ENCODE data around the gene RPL10. TPM values are rescaled to one million over a fixed set of nuclear protein-coding genes. Genes with fewer than 3 reads are reported as not detected.

Gene RPL10
- total RNA-seq, 1 experiment from 2014 or later: 3,401 TPM

DNA sequence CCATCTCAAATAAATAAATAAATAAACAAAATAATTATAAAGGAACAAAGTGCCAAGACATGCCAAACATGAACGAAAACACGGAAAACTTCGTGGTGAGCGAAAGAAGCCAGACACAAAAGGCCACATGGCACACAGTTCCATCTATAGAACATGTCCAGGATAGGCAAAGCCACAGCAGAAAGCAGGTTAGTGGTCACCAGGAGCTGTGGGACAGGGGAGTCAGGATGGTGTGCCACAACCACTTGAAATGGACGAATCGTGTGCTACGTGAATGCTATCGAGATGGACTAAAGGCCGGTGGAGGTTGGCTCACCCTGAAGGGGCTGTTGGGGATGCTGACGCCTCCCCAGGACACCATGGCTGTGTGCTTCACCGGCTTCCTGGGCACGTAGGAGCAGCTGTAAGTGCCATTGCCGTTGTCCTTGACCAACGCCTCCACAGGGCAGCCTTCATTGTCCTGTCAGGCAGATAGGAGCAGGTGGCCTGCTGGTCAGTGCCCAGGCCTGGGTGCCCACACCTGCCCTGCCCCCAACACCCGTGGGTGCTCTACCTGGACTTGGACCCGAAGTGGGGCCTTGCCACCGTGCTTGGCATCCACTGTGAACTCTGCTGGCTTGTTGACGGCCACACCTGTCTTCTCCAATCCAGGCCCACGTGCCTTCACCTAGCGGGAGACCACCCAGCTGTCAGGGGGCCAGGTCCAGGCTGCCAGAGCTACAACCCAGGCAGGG lies 34.3 kb upstream of the RPL10 start:
- BruUV-seq (replicated peaks): no TSS peak
- DNase-seq (no peak), ATAC-seq (no peak)
- Histone ChIP-seq H3K4me1 (ENCODE audit: insufficient read depth, low read length) (peaks cover 15% of the 10 kb centered on the region), H3K9ac (ENCODE audit: low read length) (no peak overlapping the region), H3K9me3 (ENCODE audit: low read length) (no peaks in the 10 kb centered on the region), H2AFZ (ENCODE audit: low read length) (no peak overlapping the region), H3K36me3 (ENCODE audit: low read depth, low read length) (peaks cover 78% of the 10 kb centered on the region), H3K27ac (ENCODE audit: low read length) (no peak overlapping the region), H3K9me2 (replicated peaks; ENCODE audit: low read length) (no peaks in the 10 kb centered on the region), H4K20me1 (ENCODE audit: low read length) (peaks cover 51% of the 10 kb centered on the region), H3F3A (ENCODE audit: low read length, unreplicated experiment) (no peaks in the 10 kb centered on the region), H3K27me3 (ENCODE audit: low read length) (no peaks in the 10 kb centered on the region), H3K4me3 (ENCODE audit: low read length) (no peak overlapping the region), H3K79me2 (ENCODE audit: low read length) (peaks cover 68% of the 10 kb centered on the region), H3K4me2 (ENCODE audit: low read length) (no peak overlapping the region)
- TF ChIP-seq, protein P1, sequence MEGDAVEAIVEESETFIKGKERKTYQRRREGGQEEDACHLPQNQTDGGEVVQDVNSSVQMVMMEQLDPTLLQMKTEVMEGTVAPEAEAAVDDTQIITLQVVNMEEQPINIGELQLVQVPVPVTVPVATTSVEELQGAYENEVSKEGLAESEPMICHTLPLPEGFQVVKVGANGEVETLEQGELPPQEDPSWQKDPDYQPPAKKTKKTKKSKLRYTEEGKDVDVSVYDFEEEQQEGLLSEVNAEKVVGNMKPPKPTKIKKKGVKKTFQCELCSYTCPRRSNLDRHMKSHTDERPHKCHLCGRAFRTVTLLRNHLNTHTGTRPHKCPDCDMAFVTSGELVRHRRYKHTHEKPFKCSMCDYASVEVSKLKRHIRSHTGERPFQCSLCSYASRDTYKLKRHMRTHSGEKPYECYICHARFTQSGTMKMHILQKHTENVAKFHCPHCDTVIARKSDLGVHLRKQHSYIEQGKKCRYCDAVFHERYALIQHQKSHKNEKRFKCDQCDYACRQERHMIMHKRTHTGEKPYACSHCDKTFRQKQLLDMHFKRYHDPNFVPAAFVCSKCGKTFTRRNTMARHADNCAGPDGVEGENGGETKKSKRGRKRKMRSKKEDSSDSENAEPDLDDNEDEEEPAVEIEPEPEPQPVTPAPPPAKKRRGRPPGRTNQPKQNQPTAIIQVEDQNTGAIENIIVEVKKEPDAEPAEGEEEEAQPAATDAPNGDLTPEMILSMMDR (conservative IDR thresholded peaks at IDR 0.05; ENCODE audit: low read depth, low read length): no peak
- TF ChIP-seq EZH2phosphoT487 (IDR thresholded peaks at IDR 0.05; ENCODE audit: borderline replicate concordance, low read length) (no peak), EZH2 (IDR thresholded peaks at IDR 0.05; ENCODE audit: low read length, unreplicated experiment) (no peak)
- POLR2A ChIA-PET (ENCODE audit: unreplicated experiment): no interaction called here
- CTCF ChIA-PET: no interaction called here
- intact Hi-C loops (cut with micrococcal nuclease): no loop called here

DNA sequence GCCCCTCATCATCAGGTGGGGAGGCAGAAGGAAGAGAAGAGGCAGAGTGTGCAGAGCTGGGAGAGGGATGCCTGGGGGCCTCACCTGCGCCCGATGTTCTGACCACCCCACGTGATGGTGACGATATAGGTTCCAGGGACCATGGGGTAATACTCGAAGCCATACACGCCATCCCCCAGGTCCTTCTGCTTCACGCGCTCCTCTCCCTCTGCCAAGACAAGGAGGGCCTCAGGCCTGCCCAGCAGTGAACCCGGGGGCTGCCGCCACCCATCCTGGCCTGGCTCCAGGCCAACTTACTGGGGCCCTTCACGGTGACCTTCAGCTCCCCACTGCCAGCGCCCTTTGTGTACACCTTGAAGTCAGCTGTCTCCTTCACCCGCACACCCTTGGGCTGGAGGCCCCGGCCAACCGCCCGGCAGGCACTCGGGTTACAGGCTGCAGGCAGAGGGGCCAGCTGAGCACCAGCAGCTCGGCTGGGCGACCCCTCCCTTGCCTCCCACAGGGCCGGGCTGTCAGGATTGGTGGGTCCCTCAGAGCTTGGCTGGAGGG lies 33.1 kb upstream of the RPL10 start:
- H3K27ac ChIP-seq (ENCODE audit: low read length): no peak overlapping the region
- H3K4me3 ChIP-seq (ENCODE audit: low read length): no peak overlapping the region
- no peaks in the 10 kb centered on the region for H3K27me3 ChIP-seq (ENCODE audit: low read length)
- peaks cover 78% of the 10 kb centered on the region for H3K79me2 ChIP-seq (ENCODE audit: low read length)
- H3K4me1 ChIP-seq (ENCODE audit: insufficient read depth, low read length): peaks cover 15% of the 10 kb centered on the region
- no peak for DNase-seq
- intact Hi-C loops (cut with micrococcal nuclease): no loop called here
- H4K20me1 ChIP-seq (ENCODE audit: low read length): peaks cover 42% of the 10 kb centered on the region
- no peaks in the 10 kb centered on the region for H3K9me3 ChIP-seq (ENCODE audit: low read length)
- POLR2A ChIA-PET (ENCODE audit: unreplicated experiment): no interaction called here
- no peaks in the 10 kb centered on the region for H3F3A ChIP-seq (ENCODE audit: low read length, unreplicated experiment)
- no TSS peak for BruUV-seq (replicated peaks)
- no peaks in the 10 kb centered on the region for H3K9me2 ChIP-seq (replicated peaks; ENCODE audit: low read length)
- CTCF ChIA-PET: no interaction called here
- no peak overlapping the region for H3K4me2 ChIP-seq (ENCODE audit: low read length)
- peaks cover 68% of the 10 kb centered on the region for H3K36me3 ChIP-seq (ENCODE audit: low read depth, low read length)
- no peak for ATAC-seq
- TF ChIP-seq EZH2 (IDR thresholded peaks at IDR 0.05; ENCODE audit: low read length, unreplicated experiment) (no peak), EZH2phosphoT487 (IDR thresholded peaks at IDR 0.05; ENCODE audit: borderline replicate concordance, low read length) (no peak)
- TF ChIP-seq, protein P1 (conservative IDR thresholded peaks at IDR 0.05; ENCODE audit: low read depth, low read length): no peak
- no peak overlapping the region for H3K9ac ChIP-seq (ENCODE audit: low read length)
- no peak overlapping the region for H2AFZ ChIP-seq (ENCODE audit: low read length)

DNA sequence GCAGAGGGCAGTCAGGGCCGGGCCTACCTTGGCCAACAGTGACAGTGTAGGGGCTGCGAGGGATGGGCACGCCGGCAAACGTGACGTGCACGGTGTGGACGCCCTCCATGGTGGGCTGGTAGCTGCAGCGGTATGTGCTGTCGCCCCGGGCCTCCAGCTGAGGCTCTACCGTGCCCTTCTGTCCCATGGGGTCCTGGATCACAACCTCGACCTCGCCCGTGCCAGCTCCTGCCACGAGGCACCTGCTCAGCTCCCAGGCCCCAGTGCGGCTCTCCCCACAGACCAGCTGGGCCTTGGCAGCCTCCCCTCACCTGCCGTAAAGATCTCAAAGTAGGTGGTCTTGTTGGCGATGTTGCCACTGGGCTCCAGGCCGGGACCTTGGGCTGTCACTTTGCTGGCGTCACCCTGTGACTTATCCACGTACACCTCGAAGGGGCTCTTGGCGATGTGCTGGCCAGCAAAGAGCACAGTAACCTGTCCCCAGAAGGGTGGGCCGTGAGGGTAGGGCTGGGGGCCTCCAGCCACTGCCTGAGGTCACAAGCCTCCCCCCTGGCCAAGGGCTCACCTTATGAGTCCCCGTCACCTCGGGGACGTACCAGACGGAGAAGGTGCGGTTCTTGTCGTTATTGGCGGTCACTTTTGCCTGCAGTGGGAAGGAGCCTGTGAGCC lies 32.0 kb upstream of the RPL10 start:
- no peak overlapping the region for H3K27ac ChIP-seq (ENCODE audit: low read length)
- intact Hi-C loops (cut with micrococcal nuclease): no loop called here
- POLR2A ChIA-PET (ENCODE audit: unreplicated experiment): no interaction called here
- peaks cover 63% of the 10 kb centered on the region for H3K36me3 ChIP-seq (ENCODE audit: low read depth, low read length)
- DNase-seq (no peak), ATAC-seq (no peak)
- H3K4me3 ChIP-seq (ENCODE audit: low read length): no peak overlapping the region
- no peak for TF ChIP-seq EZH2 (IDR thresholded peaks at IDR 0.05; ENCODE audit: low read length, unreplicated experiment)
- TF ChIP-seq, protein P1 (conservative IDR thresholded peaks at IDR 0.05; ENCODE audit: low read depth, low read length): no peak
- H3K9me2 ChIP-seq (replicated peaks; ENCODE audit: low read length): no peaks in the 10 kb centered on the region
- H3K27me3 ChIP-seq (ENCODE audit: low read length): no peaks in the 10 kb centered on the region
- no peaks in the 10 kb centered on the region for H3K9me3 ChIP-seq (ENCODE audit: low read length)
- peaks cover 38% of the 10 kb centered on the region for H4K20me1 ChIP-seq (ENCODE audit: low read length)
- H3K79me2 ChIP-seq (ENCODE audit: low read length): peaks cover 87% of the 10 kb centered on the region
- BruUV-seq (replicated peaks): no TSS peak
- no peak overlapping the region for H3K9ac ChIP-seq (ENCODE audit: low read length)
- H3F3A ChIP-seq (ENCODE audit: low read length, unreplicated experiment): no peaks in the 10 kb centered on the region
- no peak overlapping the region for H2AFZ ChIP-seq (ENCODE audit: low read length)
- no peak overlapping the region for H3K4me2 ChIP-seq (ENCODE audit: low read length)
- CTCF ChIA-PET: no interaction called here
- peaks cover 15% of the 10 kb centered on the region for H3K4me1 ChIP-seq (ENCODE audit: insufficient read depth, low read length)

Data from PC-3 (cell line).